KOPT-K1 (cell line): ENCODE data around the gene TDP1.

ENCODE experiments used
- H3K27ac ChIP-seq: fragments of 200-600 bp; sonication (generic); 2 replicates; pipeline ENCODE4 v1.5.1; 2016; ENCODE audit warnings: antibody characterized with exemption, mild to moderate bottlenecking, low read depth, low read length; ENCODE audit not compliant: poor library complexity, severe bottlenecking
- H3K36me3 ChIP-seq: fragments of 200-600 bp; sonication (generic); 2 replicates; pipeline ENCODE4 v1.5.1; 2017; ENCODE audit warnings: antibody characterized with exemption, mild to moderate bottlenecking, low read length, moderate library complexity; ENCODE audit not compliant: insufficient read depth
- H3K9me3 ChIP-seq: fragments of 200-600 bp; sonication (generic); 2 replicates; pipeline ENCODE4 v1.5.1; 2017; ENCODE audit warnings: antibody characterized with exemption, low read length, mild to moderate bottlenecking; ENCODE audit not compliant: insufficient read depth, poor library complexity, severe bottlenecking

Gene TDP1

DNA sequence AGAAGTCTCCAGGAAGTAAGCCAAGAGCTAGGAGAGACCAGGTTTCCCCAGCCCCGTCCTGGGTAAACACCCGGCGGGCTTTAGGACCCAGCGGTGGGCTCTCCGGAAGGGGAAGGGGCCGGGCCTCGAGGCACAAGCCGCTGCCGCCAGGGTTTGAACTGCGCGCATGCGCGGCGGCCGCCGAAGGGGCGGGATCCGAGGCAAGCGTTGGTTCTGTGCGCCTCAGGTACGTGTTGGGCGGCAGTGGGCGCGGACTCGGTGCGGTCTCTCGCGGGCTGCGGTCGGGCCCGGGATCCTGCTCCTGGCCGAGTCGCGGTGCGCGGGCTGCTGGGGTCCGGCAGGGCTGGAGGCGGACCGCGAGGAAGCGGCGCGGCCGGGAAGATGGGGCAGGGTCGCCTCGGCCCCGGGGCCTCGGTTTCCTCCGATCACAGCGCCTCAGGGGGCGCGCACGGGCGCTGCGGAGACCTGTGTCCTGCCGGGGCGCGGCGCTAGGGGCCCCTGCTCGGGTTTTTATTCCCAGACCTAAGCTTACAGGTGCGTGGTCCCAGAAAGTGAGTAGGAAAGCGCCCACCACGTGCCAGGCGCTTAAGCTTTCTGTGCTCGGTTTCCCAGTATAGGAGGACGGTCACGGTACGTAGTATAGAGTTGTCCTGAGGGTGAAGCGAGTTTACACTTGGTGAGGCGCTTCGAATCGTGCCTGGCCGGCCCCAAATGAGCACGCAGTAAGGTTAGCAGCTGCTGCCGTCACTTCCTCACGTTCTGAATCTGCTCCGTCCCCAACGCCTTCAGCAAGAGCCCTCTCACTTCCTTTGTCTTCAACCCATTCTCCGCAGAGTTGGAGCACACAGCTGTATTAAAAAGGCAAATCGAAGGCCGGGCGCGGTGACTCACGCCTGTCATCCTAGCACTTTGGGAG, at the start of gene TDP1:
TSS of gene TDP1 (plus strand) at position 183 of the 916 bp plus-strand sequence. CDS start 7,188 bp downstream, outside the sequence.
- H3K36me3 ChIP-seq, result peaks cover 32% of the 10 kb centered on the region
- H3K9me3 ChIP-seq, result peaks cover 14% of the 10 kb centered on the region
- H3K27ac ChIP-seq, result peak within 1 kb of the TSS; percentile 87

DNA sequence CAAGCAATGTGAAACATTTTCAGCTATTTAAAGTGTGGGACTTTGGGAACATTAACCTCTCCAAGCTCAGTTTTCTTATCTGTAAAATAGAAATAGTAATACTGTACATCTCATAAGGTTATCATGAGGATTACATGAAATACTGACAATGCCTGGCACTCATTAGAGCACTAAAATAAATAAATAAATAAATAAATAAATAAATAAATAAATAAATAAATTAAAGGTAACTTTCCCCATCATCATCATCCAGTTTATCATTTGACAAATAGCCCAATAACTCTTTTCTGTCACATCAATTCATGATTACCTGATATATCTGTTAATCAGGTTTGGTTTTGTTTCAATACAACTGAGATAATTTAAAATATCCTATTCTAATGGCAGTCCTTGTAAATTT, 49.7 kb upstream of the TDP1 start:
- Histone ChIP-seq H3K36me3 (no peaks in the 10 kb centered on the region), H3K9me3 (peaks cover 13% of the 10 kb centered on the region), H3K27ac (no peak overlapping the region)

DNA sequence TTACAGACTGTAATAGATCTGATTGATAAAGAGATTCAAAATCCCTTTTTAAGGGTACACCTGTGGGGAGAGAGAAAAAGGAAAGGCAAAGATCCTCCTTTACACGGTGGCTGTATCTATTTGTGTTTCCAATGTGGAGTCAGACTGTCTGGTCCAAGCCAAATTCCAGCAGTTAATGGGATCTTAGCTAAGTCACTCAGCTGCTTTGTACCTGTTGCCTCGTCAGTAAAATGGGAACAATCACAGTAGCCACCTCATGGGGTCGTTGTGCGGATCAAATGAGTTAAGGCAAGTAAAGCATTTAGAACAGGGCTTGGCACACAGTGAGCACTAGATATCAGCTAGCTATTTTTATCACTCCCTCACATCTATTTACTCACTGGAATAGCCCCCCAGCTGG, 48.1 kb upstream of the TDP1 start:
- Histone ChIP-seq H3K36me3 (no peaks in the 10 kb centered on the region), H3K9me3 (peaks cover 13% of the 10 kb centered on the region), H3K27ac (no peak overlapping the region)

DNA sequence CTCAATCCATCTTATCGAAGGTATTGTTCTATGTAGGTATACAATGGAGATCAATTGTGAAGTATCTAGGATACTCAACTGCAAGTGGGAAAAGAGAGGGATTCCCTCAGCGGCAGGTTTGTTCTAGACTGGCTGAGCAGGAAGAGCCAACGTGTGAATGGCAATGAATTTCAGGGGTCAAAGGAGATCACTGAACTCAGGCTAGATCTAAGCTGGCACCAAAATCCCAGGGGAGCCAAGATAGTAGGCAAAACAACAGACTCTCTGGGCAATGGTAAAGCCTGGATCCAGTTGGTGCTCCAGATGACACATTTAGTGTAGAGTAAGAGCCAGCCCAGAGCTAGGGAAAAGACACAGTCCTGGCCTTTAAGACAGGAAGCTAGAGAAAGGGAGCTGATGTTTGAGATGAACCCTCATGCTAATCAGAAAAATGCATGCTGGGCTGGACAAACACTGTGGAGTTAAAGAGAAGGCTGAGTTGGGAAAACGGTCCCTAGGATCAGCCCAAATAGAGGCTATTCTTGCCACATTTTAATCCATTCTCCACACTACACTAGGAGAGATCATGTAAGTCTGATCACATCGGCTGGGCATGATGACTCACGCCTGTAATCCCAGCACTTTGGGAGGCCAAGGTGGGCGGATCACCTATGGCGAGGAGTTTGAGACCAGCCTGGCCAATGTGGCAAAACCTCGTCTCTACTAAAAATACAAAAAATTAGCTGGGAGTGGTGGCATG, 46.8 kb upstream of the TDP1 start:
- Histone ChIP-seq H3K36me3 (no peaks in the 10 kb centered on the region), H3K9me3 (peaks cover 12% of the 10 kb centered on the region), H3K27ac (no peak overlapping the region)

DNA sequence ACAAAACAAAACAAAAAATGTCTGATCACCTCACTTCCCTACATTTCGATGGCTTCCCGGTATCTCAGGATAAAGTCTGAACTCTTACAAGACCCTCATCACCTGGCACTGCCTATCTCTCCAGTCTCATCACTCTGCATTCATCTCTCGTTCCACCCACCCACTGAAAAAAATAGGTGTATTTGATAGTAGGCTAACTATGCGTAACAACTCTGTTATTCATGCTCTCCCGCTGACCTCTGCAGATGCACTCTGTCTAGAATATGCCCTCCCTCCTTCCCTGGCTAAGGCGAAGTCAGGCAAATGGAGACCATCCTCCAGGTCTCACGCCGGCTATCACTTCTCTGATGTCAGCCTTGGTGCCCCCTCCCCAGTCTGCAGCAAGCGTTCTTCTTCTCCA, 46.1 kb upstream of the TDP1 start:
- no peak overlapping the region for H3K27ac ChIP-seq
- no peaks in the 10 kb centered on the region for H3K36me3 ChIP-seq
- H3K9me3 ChIP-seq, result peaks cover 6% of the 10 kb centered on the region

DNA sequence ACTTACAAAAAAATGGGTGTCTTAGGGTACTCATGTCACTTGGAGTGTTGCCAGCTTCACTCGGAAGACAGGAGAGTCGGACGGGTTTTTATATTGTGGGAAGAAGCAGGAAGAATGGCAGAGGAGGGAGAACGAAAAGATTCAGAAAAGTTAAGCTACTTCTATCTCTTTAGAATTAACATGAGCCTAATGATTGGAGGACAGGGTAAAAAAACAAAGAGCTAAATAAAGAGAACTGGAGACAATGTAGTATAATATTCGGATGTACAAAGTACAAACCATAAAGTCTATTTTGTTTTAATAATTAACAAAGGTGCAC, 45.1 kb upstream of the TDP1 start:
- Histone ChIP-seq H3K27ac (no peak overlapping the region), H3K36me3 (no peaks in the 10 kb centered on the region), H3K9me3 (no peaks in the 10 kb centered on the region)

DNA sequence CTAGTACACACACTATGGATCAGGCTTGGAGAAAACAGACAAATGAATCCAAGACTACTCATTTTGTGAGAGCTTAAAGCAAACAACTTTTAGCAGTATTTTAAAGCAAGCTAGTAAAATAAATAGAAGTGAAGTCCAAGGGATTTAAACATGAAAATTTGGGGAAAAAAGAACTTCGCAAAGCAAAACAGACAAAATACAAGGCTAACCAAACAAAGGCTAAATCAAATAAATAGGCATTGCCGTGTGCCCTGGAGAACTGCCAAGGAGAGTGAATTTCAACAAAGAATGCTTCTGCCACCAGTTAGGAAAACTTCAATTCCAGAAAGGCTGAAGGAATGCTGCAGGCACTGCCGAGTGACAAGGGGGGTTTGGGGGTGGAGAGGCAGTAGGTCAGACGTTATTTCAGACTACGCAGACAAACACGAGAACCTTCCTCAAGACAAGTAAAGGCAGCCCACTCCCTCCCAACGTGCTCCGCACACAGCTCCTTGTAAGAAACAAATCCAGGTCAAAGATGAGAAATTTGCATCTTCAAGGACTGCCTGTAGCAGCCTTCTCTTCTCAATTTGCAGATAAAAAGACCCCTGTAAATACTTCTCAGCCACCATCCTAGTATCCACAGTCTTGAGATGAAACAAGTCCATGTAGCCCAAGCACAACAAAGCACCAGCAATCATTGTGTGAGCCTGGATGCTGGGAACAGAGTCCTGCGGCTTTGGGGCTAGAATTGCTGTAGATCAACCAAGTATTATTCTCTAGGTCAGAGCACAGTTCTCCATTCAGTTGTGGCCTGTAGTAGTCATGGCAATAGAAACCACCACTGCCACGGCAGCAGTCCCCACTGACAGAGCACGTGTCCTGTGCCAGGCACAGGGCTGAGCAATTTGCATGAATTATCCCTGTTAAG, 44.5 kb upstream of the TDP1 start:
- no peaks in the 10 kb centered on the region for H3K9me3 ChIP-seq
- no peak overlapping the region for H3K27ac ChIP-seq
- no peaks in the 10 kb centered on the region for H3K36me3 ChIP-seq

DNA sequence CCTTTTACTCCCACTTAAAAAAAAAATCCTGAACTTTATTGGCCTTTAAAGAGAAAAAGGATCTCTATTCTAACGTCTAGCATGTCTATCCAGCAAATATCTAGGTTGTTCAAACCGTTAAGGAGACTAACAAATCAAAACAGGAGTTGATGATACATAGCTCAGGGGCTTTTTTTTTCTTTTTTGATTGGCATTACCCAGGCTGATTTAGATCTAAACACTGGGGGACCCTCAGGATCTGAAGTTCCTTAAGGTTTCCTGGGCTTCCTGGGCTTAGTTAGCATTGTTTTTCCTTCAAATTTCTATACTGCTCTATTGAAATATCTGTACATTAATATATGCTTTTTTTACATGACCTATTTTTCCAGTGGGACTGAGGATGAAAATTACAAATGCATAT, 43.5 kb upstream of the TDP1 start:
- Histone ChIP-seq H3K27ac (no peak overlapping the region), H3K9me3 (no peaks in the 10 kb centered on the region), H3K36me3 (no peaks in the 10 kb centered on the region)

DNA sequence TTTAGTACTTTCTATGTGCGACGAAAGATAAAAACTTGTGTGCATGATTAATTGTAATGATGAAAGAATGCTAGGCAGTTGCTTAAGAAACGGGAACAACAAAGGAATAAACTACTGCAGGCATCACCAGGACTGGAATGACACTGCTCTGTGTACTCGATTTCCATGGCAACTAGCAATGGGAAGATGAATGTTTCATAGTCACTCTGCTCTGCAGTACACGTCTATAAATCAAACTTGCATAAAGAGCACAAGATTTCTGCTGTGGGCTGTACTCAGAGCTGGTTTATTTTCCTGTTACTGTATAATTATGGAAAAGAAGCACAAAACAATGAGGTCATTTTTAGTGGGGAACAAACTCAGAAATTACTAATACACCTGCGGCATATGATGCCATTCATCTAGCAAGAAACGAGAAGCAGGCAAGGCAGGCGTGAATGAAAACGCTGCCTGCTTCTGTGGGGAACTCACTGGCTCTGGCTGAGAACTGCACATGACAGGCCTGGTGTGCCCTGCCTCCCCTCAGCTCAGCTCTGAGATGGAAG, 43.0 kb upstream of the TDP1 start:
- H3K27ac ChIP-seq, result no peak overlapping the region
- no peaks in the 10 kb centered on the region for H3K36me3 ChIP-seq
- no peaks in the 10 kb centered on the region for H3K9me3 ChIP-seq

DNA sequence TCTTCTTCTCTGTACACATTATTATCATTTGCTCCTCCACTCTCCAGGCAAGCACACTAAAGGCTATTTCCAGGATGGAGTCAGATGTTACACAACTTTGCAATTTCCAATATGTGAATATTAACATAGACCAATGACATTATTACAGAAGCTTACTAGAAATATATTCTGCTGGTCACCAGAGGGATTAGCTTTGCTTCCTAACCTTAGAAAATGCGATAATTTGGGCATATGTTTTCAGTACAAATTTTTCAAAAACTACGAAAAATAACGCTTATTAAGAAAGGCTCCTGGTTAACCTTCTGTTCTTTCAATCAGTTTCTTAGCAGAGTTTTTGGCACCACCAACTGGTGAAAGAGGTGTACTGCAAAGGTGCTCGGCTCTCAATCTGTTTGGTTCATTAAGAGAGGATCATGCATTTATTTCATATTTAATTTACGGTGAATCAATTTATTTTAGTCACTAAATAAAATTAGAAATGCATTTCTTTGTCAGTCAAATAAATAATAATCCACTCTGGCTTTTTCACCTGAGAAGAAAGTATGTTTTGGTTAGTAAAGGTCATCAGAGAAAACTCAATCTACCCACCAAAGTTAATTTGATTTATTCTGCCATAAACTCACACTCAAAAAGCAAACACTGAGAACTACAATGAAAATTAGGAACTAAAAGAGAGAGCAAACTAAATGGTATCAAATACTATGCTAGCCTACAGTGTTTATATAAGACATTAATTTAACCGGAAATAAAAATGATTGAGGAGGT, 40.4 kb upstream of the TDP1 start:
- H3K36me3 ChIP-seq, result no peaks in the 10 kb centered on the region
- no peak overlapping the region for H3K27ac ChIP-seq
- no peaks in the 10 kb centered on the region for H3K9me3 ChIP-seq

DNA sequence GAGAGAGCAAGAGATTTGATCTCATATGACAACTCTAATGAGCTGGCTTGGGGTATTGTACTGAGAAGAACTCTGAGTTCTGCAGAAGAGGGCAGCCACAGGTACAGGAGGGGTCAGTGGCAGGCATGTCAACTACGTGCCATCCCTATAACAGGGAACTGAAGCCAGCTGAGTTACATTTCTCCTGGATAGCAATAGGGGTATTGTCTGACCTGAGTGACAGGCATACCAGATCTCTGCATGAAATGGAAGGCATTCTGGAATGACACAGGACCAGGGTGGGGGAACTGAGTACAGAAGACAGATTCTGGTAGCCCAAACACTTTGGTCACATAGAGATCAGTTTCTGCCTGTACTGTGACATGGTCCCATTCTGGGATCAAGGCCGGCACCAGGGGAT, 37.0 kb upstream of the TDP1 start:
- Histone ChIP-seq H3K27ac (no peak overlapping the region), H3K36me3 (no peaks in the 10 kb centered on the region), H3K9me3 (no peaks in the 10 kb centered on the region)

DNA sequence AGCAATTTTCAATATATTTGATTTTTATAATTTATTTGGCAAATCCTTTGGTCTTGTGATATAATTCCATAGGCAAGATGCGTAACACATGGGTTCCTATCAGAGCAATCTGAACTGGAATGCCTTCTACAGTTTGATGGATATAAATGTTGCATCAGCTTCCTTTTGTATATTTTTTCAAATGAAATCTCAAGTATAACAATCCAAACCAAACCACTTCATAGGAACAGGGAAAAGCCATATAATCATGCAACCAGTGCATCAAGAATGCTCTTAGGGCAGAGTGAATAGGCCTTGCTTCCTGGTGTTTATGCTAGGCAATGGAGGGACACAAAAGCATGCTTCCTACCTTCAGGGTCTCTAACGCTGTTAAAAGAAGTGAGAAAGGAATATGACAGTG, 35.7 kb upstream of the TDP1 start:
- no peaks in the 10 kb centered on the region for H3K9me3 ChIP-seq
- H3K36me3 ChIP-seq, result no peaks in the 10 kb centered on the region
- no peak overlapping the region for H3K27ac ChIP-seq

DNA sequence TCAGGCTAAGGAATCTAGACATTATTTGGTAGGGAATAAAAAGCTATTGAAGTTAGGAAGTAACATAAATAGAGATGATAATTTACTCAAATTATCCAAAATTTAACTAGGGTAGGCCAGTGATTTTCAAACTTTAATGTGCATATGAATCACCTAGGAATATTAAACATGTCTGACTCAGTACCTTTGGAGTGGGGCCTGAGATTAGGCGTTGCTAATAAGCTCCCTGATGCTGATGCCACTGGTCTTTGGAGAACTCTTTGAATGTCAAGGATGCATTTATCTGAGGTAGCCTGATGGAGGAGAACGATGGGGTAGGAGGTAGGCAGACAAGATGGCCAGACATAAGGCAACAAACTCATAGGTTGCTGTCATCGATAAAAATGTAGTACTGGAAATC, 34.4 kb upstream of the TDP1 start:
- no peaks in the 10 kb centered on the region for H3K36me3 ChIP-seq
- no peak overlapping the region for H3K27ac ChIP-seq
- H3K9me3 ChIP-seq, result no peaks in the 10 kb centered on the region
